DMS153 treated with DMSO at 0.1 percent for 48 hours (cell line): ENCODE measurements around the gene OPTC.

Experiments
- DNase-seq: peaks from one replicate; lab custom pipeline; 2025; ENCODE audit not compliant: unreplicated experiment; lab: John Stamatoyannopoulos, UW

OPTC gene

GRCh38 chr1:203556047-203556851, 62.3 kb downstream of the OPTC start:
- DNase-seq: no peak

DNA sequence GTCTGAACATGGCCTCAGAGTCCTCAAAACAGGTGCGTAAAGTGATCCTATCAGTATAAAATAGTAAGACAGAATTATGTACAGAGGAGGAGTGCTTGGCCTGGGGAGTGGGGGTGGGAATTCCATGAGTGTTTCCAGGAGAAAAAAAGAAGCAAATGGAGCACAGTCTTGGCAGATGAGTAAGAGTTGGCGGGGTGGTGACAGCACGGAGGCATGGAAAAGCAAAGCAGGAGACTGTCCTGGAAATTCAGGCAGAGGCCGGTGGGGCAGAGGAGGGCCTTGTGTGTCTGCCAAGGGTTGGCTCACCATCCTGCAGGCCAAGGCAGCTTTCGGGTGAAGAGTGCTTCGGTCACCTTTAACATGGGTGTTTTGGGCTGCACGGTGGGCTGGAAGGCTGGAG, 63.4 kb downstream of the OPTC start:
- DNase-seq: no peak

- no peak for DNase-seq
These were observed 64.3 kb downstream of the OPTC start for GRCh38 chr1:203558064-203558760.
